ENCODE data around the gene MRPL42.

DNA sequence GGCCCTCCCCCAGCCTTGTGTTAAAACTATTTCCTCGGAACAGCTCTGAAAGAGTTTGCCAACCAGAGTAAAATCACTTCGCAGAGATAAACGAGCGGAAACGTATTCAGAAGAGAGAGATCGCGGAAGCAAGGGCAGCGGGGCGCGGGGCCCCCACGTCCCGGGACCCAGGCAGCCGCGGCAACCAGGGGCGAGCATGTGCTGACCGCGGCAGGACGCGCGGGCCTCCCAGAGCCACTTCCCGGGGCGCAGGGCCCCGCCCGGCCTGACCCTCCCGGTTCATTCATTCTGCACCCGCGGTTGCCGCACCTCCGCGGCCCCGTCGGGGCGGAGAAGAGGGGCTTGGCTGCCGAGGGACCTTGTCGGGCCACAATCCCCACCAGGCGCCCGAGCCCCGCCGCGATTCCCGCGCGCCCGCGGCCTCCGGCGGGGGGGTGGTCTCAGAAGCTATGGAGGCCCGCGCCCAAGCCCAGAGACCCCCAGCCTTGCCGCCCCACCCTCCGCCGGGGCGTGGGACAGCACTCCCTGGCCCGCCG is 26.2 kb upstream of the MRPL42 start:
- TF ChIP-seq, protein P1, sequence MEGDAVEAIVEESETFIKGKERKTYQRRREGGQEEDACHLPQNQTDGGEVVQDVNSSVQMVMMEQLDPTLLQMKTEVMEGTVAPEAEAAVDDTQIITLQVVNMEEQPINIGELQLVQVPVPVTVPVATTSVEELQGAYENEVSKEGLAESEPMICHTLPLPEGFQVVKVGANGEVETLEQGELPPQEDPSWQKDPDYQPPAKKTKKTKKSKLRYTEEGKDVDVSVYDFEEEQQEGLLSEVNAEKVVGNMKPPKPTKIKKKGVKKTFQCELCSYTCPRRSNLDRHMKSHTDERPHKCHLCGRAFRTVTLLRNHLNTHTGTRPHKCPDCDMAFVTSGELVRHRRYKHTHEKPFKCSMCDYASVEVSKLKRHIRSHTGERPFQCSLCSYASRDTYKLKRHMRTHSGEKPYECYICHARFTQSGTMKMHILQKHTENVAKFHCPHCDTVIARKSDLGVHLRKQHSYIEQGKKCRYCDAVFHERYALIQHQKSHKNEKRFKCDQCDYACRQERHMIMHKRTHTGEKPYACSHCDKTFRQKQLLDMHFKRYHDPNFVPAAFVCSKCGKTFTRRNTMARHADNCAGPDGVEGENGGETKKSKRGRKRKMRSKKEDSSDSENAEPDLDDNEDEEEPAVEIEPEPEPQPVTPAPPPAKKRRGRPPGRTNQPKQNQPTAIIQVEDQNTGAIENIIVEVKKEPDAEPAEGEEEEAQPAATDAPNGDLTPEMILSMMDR (IDR thresholded peaks at IDR 0.05), result no peak
- no peak for TF ChIP-seq POLR2AphosphoS5 (IDR thresholded peaks at IDR 0.05)

Measured in prostate gland (tissue), 2 donors.